Testis (tissue), 2 donors: ENCODE results near the gene ABL1.

Experiments
- CTCF ChIP-seq, 3 experiments: fragments of 450-650 bp in 2 of 3; fragments of 200-600 bp in 1 of 3; sonication (generic) in 1 of 3; IDR thresholded peaks; one replicate each; pipeline ENCODE4 v1.5.1; 2016 to 2019; ENCODE audit warnings: antibody characterized with exemption in 3 of 3, mild to moderate bottlenecking in 2 of 3, moderate library complexity in 1 of 3
- POLR2A ChIP-seq: fragments of 450-650 bp; IDR thresholded peaks from one replicate; pipeline ENCODE4 v1.6.1; 2017; ENCODE audit warnings: antibody characterized with exemption, mild to moderate bottlenecking, moderate library complexity

GRCh38 chr9:130933114-130934046, 98.3 kb downstream of the ABL1 start:
- TF ChIP-seq CTCF (IDR thresholded peaks at IDR 0.05) (no peak), POLR2A (no peak)
